Measurements from ENCODE around the gene STYXL1. TPM values are rescaled to one million over a fixed set of nuclear protein-coding genes. Genes with fewer than 3 reads are reported as not detected.

STYXL1 gene
- total and polyA plus RNA-seq, 2 experiments from 2014 or later, result 28.0 to 39.2 TPM

- Mint-ChIP-seq H3K4me1 (no peaks in the 10 kb centered on the region), H3K4me3 (no peak overlapping the region), H3K27ac (0 out of 2 replicates have a peak overlapping the region, but pooled peaks have one; percentile 83), H3K27me3 (ENCODE audit: insufficient read depth, low read depth, poor library complexity) (peaks cover 7% of the 10 kb centered on the region), H3K9me3 (no peaks in the 10 kb centered on the region), H3K36me3 (ENCODE audit: low read depth) (peaks cover 21% of the 10 kb centered on the region)
- H3K9me2 ChIP-seq (ENCODE audit: insufficient read depth), result no peaks in the 10 kb centered on the region
- H3K4me1 ChIP-seq (ENCODE audit: insufficient read depth), result no peaks in the 10 kb centered on the region
- H2AFZ ChIP-seq, result no peak overlapping the region
- no peaks in the 10 kb centered on the region for H3F3A ChIP-seq (replicated peaks; ENCODE audit: low read depth)
- no peak overlapping the region for H3K4me3 ChIP-seq
- no peaks in the 10 kb centered on the region for H3K27me3 ChIP-seq (ENCODE audit: insufficient read depth)
- ATAC-seq (no peak), DNase-seq (ENCODE audit: low spot score) (no peak)
- TF ChIP-seq POLR2AphosphoS5 (IDR thresholded peaks at IDR 0.05; ENCODE audit: low read depth), result no peak
- TF ChIP-seq ZNF114 (CRISPR knock-in tag; IDR thresholded peaks at IDR 0.05), result no peak
- no peak for TF ChIP-seq NANOG (IDR thresholded peaks at IDR 0.05; ENCODE audit: borderline replicate concordance)
- TF ChIP-seq, protein P1, sequence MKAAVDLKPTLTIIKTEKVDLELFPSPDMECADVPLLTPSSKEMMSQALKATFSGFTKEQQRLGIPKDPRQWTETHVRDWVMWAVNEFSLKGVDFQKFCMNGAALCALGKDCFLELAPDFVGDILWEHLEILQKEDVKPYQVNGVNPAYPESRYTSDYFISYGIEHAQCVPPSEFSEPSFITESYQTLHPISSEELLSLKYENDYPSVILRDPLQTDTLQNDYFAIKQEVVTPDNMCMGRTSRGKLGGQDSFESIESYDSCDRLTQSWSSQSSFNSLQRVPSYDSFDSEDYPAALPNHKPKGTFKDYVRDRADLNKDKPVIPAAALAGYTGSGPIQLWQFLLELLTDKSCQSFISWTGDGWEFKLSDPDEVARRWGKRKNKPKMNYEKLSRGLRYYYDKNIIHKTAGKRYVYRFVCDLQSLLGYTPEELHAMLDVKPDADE (IDR thresholded peaks at IDR 0.05), result no peak
- TF ChIP-seq, protein P2, sequence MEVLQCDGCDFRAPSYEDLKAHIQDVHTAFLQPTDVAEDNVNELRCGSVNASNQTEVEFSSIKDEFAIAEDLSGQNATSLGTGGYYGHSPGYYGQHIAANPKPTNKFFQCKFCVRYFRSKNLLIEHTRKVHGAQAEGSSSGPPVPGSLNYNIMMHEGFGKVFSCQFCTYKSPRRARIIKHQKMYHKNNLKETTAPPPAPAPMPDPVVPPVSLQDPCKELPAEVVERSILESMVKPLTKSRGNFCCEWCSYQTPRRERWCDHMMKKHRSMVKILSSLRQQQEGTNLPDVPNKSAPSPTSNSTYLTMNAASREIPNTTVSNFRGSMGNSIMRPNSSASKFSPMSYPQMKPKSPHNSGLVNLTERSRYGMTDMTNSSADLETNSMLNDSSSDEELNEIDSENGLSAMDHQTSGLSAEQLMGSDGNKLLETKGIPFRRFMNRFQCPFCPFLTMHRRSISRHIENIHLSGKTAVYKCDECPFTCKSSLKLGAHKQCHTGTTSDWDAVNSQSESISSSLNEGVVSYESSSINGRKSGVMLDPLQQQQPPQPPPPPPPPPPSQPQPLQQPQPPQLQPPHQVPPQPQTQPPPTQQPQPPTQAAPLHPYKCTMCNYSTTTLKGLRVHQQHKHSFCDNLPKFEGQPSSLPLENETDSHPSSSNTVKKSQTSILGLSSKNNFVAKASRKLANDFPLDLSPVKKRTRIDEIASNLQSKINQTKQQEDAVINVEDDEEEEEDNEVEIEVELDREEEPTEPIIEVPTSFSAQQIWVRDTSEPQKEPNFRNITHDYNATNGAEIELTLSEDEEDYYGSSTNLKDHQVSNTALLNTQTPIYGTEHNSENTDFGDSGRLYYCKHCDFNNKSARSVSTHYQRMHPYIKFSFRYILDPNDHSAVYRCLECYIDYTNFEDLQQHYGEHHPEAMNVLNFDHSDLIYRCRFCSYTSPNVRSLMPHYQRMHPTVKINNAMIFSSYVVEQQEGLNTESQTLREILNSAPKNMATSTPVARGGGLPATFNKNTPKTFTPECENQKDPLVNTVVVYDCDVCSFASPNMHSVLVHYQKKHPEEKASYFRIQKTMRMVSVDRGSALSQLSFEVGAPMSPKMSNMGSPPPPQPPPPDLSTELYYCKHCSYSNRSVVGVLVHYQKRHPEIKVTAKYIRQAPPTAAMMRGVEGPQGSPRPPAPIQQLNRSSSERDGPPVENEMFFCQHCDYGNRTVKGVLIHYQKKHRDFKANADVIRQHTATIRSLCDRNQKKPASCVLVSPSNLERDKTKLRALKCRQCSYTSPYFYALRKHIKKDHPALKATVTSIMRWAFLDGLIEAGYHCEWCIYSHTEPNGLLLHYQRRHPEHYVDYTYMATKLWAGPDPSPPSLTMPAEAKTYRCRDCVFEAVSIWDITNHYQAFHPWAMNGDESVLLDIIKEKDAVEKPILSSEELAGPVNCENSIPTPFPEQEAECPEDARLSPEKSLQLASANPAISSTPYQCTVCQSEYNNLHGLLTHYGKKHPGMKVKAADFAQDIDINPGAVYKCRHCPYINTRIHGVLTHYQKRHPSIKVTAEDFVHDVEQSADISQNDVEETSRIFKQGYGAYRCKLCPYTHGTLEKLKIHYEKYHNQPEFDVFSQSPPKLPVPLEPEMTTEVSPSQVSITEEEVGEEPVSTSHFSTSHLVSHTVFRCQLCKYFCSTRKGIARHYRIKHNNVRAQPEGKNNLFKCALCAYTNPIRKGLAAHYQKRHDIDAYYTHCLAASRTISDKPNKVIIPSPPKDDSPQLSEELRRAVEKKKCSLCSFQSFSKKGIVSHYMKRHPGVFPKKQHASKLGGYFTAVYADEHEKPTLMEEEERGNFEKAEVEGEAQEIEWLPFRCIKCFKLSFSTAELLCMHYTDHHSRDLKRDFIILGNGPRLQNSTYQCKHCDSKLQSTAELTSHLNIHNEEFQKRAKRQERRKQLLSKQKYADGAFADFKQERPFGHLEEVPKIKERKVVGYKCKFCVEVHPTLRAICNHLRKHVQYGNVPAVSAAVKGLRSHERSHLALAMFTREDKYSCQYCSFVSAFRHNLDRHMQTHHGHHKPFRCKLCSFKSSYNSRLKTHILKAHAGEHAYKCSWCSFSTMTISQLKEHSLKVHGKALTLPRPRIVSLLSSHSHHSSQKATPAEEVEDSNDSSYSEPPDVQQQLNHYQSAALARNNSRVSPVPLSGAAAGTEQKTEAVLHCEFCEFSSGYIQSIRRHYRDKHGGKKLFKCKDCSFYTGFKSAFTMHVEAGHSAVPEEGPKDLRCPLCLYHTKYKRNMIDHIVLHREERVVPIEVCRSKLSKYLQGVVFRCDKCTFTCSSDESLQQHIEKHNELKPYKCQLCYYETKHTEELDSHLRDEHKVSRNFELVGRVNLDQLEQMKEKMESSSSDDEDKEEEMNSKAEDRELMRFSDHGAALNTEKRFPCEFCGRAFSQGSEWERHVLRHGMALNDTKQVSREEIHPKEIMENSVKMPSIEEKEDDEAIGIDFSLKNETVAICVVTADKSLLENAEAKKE (CRISPR knock-in tag; IDR thresholded peaks at IDR 0.05), result no peak
- no peak for TF ChIP-seq CREB1 (CRISPR knock-in tag; IDR thresholded peaks at IDR 0.05; ENCODE audit: low read depth)
- no peak for TF ChIP-seq CTCF (conservative IDR thresholded peaks at IDR 0.05; ENCODE audit: low read depth in 2 of 2)
- no peak for TF ChIP-seq STAT1 (IDR thresholded peaks at IDR 0.05; ENCODE audit: unreplicated experiment)
- no peak for TF ChIP-seq REST (IDR thresholded peaks at IDR 0.05; ENCODE audit: unreplicated experiment)
- TF ChIP-seq ZNF331 (CRISPR knock-in tag; IDR thresholded peaks at IDR 0.05; ENCODE audit: low read depth), result no peak
- no peak for TF ChIP-seq EZH2 (IDR thresholded peaks at IDR 0.05; ENCODE audit: low read depth, unreplicated experiment)
- TF ChIP-seq JUNB (IDR thresholded peaks at IDR 0.05; ENCODE audit: unreplicated experiment), result no peak
- H3K27ac ChIP-seq (ENCODE audit: low read depth), result no peak overlapping the region
- H3K79me2 ChIP-seq (replicated peaks; ENCODE audit: insufficient read depth), result no peaks in the 10 kb centered on the region
- 0 out of 2 replicates have a peak, but pooled peaks cover 4% of the 10 kb centered on the region for H4K20me1 ChIP-seq (replicated peaks; ENCODE audit: insufficient read depth)
- H3K4me2 ChIP-seq, result no peak overlapping the region
- no peaks in the 10 kb centered on the region; the same call in 1 of the 2 replicates for H3K36me3 ChIP-seq (ENCODE audit: insufficient read depth)
These were observed 67.9 kb downstream of the STYXL1 start for GRCh38 chr7:75979759-75980429.

Measured in GM23338 (cell line).